GDM1 (cell line): ENCODE data around the gene ADSS1.

Source experiments
- DNase-seq: peaks from one replicate; lab custom pipeline; 2025; lab: John Stamatoyannopoulos, UW

ADSS1 gene

GRCh38 chr14:104751539-104752422 is 27.8 kb downstream of the ADSS1 start:
- peak; percentile 49 for DNase-seq

DNA sequence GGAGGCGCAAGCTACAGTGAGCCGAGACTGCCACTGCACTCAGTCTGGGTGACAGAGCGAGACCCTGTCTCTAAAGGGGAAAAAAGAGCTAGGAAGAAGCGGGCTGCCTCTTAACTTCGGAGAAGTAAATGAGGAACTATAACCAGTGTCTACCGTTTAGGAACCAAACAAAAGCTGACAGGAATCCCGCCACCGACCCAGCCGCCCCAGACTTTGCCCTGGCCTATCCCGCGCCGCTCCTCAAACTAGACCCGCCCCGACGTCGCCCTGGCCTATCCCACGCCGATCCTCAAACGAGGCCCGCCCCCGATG is 28.4 kb downstream of the ADSS1 start:
- DNase-seq = no peak

DNA sequence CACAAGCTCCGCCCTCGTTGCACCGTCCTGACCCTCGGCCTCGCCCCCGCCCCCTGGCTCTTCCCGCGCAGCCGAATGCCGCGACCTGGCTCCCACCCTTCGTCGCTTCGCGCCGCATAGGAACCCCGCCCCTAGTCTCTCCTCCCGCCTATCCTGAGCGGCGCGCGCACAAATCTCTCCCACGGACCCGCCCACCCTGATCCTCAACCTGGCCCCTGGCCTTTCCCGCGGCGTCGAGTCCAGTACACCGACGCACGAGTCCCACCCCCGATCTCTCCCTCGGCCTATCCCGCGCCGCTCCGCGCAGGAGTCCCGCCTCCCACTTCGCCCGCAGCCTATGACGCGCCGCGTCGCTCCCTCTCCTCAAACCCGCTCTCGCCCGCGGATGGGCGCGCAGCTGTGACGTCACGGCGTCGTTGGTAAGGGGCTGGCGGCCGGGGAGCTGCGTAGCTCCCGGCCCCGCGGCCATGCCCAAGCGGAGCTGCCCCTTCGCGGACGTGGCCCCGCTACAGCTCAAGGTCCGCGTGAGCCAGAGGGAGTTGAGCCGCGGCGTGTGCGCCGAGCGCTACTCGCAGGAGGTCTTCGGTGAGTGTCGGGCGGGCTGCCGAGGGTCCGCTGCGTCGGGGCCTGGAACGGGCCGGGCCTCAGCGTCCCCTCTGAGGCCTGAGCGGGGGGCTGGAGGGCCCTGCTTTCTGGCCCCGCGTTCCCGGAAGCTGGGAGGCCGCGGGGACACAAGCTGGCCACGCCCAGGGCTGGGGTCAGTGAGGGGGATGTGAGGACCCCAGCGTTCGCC is 28.9 kb downstream of the ADSS1 start, which contains the start of gene SIVA1:
SIVA1 (plus strand) TSS at position 413 of the 793 bp plus-strand sequence; CDS start at position 468, 55 bp downstream.
- DNase-seq = peak; percentile 100

DNA sequence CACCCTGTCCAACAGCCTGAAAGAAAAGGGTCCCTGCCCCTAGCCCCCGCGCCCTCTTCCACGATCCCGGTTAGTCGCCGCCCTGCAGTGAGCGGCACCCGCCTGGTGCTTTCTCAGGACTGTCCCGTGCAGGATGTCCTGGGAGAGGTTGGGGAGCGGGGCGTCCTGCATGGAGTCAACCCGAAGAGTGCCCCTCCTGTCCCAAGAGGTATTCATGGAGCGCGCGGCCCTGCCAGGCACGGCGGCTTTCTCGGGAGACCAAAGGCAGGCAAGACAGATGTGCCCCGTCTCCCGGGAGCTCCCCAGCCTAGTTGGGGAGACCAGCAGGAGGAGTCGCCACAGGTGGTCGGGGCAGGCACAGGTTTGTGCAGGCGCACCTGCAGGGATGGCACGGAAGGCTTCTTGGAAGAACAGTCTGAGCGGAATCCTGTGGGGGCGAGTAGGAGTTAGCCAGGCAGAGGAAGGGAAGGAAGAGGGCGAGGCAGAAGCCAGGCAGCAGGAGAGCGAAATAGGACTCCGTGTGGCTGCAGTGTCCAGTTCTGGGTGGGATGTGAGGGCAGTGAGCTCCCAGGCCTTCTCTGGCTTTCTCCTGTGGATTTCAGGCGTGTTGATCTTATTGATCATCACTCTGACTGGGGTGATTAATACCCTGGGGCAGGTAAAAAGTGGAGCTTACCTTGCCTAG is 29.6 kb downstream of the ADSS1 start:
- DNase-seq = no peak

DNA sequence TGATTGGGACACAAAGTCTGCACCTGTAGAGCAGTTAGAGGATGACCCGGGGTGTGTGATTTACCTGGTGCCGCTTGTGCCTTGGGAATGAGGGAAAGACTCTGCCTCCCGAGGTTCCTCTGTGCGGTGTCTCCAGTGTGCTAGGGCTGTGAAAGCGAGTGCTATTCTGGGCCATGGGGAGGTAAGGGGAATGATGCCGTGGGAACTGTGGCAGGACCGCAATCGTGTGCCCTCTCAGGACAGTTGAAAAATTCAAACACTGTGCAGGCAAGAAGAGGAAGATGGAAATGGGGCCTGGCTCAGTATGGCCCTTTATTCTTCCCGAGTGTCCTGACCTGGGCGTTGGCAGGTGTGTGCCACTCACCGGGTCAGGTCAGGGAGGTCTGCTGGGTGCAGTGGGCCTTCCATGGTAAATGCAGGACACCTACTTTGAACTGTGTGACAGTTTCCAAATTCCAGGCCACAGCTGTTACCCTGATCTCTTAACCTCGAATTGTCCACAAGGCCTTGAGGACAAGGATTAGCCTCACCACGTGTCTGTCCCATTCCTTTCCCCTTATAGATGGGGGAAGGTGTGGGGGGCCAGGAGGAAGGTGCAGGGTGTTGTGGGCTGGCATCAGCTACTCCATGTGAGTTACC is 30.3 kb downstream of the ADSS1 start:
- no peak for DNase-seq

DNA sequence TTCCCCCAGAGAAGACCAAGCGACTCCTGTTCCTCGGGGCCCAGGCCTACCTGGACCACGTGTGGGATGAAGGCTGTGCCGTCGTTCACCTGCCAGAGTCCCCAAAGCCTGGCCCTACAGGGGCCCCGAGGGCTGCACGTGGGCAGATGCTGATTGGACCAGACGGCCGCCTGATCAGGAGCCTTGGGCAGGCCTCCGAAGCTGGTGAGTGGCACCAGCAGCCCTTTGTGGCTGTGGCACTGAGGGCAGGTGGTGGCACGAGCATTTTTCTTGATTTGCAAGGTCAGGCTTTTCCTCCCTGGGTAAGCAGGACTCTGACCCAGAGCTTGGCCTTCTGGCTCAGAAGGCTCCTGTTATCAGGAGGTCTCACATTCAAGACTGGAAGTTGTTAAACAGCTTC is 31.6 kb downstream of the ADSS1 start:
- no peak for DNase-seq

GRCh38 chr14:104756477-104757237 is 32.6 kb downstream of the ADSS1 start:
- no peak for DNase-seq

- no peak for DNase-seq
Observed at GRCh38 chr14:104757238-104757585, 33.2 kb downstream of the ADSS1 start.

DNA sequence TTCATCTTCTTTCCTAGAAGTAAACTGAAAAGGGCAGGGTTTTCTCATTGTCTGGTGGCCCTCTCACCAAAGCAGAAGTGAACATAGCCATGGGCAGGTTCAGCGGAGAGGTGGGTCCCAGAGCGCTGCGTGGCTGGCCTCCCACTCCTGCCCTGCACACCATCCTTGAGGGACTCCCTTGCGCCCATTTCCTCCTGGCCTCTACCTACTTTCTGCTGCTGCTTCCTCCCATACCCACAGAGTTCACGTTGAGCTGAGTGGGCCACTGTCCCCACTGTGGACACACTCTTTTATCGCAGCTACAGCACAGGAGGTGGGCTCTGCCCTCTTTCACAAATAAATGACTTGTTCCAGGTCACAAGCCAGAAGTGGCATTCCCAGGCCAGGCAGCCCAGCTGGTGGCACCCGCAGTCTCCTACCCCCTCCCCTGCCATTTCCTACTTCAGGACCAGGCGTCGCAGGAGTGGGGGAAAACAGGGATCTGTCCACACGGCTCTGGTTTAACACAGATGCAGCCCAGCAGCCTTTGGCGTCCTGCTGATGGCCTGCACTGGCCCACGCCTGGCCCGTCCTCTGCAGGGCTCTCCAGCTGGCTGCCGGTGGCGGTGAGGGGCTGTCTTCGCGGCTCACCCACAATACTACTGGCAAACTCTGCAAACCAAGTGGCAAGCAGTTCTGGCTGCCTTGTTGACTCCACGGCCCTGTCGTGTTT is 33.8 kb downstream of the ADSS1 start:
- DNase-seq = no peak

DNA sequence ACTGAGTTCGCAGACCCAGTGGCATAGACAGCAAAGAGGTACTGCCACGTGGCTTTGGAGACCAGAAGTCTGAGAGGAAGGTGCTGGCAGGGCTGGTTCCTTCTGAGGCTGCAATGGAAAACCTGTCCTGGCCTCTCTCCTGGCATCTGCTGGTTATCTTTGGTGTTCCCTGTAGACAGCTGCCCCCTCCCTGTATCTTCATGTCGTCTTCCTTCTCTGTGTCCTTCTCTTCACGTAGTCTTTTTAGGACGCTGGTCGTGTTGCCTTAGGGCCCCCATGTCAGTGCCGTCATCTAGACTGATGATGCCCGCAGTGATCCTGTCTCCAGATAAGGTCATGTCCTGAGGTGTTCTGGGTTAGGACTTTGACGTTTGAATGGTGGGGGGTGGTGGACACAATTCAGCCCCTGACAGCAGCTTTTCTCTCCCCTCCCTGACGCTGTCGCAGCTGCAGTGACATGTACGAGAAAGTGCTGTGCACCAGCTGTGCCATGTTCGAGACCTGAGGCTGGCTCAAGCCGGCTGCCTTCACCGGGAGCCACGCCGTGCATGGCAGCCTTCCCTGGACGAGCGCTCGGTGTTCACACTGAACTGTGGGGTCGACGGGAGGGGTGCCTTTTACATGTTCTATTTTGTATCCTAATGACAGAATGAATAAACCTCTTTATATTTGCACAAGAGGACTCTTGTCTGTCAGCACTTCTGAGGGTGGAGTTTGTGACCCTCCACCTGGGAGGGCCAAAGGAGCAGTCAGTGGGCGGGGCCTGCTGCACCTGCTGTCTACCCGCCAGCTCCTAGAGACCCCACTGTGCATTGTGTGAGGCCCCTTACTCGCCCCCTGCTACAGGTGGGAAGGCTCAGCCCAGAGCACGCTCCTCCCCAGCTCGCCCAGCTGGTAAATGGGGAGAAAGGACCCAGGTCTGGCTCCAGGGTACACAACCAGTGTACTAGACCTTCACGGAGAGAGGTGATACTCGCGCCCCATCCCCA is 35.2 kb downstream of the ADSS1 start:
- DNase-seq = no peak

DNA sequence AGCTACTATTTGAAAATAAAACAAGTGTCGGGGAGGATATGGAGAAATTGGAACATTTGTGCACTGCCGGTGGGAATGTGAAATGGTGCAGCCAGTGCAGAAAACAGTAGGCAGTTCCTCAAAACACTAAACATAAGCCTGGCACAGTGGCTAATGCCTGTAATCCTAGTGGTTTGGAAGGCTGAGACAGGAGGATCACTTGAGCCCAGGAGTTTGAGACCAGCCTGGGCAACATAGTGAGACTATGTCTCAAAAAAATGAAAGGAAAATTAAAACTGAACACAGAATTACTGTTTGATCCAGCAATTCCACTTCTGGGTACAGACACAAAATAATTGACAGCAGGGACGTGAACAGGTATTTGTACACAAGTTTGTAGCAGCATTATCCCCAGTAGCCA is 41.5 kb downstream of the ADSS1 start:
- no peak for DNase-seq

DNA sequence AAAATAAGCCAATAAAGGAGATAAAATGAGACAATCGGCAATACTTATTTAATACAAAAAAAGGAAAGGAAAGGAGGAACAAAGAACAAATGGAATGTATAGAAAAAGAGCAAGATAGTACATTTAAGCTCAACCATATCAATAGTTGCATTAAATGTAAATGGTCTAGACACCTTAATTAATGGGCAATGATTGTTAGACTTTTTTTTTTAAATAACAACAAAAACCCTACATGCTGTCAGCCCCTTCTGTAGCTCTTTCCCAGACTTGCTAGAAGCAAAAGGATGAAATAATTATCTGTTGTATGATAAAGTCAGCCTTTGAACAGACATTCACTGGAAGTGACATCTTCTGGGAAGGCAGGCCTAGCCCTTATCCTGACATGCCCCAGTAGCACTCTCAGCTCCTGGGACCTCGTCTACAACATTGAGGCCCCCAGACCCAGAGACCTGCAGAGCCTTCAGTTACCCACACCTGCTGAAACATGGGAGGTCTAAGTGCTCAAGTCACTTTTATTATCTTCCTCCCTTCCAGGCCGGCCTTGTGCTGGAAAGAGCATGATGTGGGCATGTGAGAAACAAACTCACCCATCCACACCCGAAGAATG is 42.3 kb downstream of the ADSS1 start:
- no peak for DNase-seq

DNA sequence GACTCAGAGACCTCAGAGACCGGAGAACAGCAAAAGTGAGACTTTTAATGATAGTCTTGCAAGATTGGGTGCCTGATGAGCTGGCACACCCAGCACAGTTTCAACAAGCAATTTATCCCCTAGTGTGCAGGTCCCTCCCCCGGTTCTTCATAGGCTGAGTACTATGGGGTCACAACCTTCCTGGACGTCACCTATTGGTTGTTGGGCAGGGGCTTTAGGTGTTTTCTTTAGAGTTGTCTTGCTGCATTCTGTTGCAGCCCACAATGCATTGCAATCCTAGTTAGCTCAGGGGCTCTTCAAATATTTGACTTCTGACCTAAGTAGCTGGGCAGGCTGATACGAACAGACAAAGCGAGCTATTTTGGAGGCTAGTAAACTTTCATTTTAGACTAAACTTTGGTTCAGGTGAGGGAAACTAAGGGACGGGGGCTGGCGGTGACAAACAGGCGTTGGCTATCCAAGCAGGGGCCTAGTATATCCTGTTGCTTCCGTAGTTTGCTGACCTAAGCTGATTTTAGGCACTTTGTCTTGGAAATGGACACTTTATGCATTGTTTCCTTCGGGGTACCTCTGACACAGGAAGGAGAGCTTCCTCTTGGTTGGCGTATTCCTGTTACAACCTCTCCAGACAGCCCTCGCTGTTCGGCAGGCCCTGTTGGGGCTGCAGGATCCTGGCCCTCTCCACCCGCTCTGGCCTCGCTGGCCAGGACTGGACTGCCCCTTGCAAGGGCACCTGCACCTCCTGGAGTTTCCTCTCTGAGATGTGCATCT is 43.0 kb downstream of the ADSS1 start:
- DNase-seq = no peak

DNA sequence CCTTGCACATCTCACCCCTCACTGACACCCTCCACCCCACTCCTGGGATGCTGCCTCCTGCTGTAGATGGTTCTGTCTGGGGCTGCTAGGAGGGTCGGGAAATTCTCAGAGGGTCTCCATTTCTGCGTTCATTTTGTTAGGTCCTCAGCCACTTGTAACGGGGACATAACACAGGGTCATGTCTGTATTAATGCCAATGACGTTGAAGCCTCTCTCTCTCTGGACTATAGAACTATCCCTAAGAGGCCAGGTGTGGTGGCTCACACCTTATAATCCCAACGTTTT is 43.5 kb downstream of the ADSS1 start:
- DNase-seq = no peak

- peak; percentile 76 for DNase-seq
Observed at GRCh38 chr14:104768437-104769323, 44.7 kb downstream of the ADSS1 start.

DNA sequence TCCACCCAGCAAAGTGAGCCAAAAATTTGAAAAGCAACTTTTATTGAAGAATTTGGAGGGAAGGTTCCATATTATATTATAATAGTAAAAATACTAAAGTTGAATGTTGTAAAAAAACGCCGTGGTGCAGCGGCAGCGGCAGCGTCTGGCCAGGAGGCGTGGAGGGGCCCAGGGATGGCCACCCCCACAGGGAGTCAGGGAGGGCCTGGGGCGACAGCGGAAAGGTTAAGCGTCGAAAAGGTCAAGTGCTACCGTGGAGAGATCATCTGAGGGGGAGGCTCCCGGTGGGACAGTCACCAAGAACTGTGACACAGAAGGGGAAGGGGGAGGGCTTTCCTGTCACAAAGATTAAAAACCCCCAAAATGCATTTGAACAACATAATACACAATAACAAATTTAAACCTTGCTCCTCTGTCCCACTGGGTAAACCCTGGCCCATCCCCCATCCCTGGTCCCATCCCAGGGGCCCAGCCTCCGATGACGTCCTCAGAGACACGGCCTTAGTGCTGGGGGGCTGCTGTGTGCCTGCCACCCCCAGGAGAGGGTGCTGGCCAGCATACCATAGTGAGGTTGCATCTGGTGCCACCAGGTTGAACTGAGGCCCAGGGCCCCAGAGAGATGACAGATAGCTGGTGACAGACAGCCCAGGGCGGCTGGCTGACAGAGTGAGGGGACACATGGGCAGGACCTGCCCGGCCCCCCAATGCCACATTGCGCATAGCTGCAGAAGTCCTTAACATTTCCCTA is 45.5 kb downstream of the ADSS1 start:
- DNase-seq = no peak

DNA sequence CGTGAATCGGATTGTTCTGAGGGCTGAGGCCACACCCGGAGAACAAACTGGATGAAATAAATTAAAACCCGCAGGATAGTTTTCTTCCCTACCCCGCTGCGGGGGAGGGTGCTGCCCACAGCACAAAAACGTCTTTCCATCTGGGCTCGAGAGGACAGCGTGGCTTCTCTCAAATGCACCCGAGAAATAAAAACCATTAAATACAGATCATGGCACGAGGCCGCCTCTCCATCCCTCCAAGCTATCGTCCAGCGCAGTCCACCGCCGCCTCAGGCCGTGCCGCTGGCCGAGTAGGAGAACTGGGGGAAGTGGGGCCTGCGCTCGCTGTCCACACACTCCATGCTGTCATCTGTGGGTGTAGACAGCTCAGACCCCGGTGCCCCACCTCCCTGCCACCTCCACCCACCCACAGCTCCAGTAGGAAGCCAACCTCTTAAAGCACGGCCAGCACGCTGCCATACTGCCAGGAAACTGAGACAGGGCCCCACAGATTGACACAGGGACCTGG is 46.1 kb downstream of the ADSS1 start:
- DNase-seq = no peak
